GM18507 (cell line): Measurements from ENCODE around the gene C19orf67.
A peak's percentile ranks its signal among the peaks of the same experiment; 100 is the strongest.

Source experiments
- DNase-seq: peaks from one replicate; pipeline ENCODE4 v3.0.0; 2011; ENCODE audit warnings: low read depth; ENCODE audit not compliant: insufficient read length; ENCODE audit errors: extremely low spot score
- FAIRE-seq: peaks from 2 replicates; lab custom pipeline; 2011; peaks lifted over from hg19 to GRCh38; lab: Jason Lieb, UNC

C19orf67 gene

GRCh38 chr19:14089412-14089661, 3.8 kb upstream of the C19orf67 start:
- DNase-seq (no peak), FAIRE-seq (peak; percentile 48)

GRCh38 chr19:14088634-14089411, 3.2 kb upstream of the C19orf67 start:
- FAIRE-seq = peak; percentile 12
- DNase-seq = no peak

GRCh38 chr19:14086098-14086497, 515 bp upstream of the C19orf67 start:
- FAIRE-seq (no peak), DNase-seq (no peak)

GRCh38 chr19:14082675-14082960, 3.0 kb downstream of the C19orf67 start:
- no peak for FAIRE-seq
- DNase-seq = no peak

- FAIRE-seq (peak; percentile 5), DNase-seq (no peak)
Measured at GRCh38 chr19:14081797-14082674, 3.5 kb downstream of the C19orf67 start.

- FAIRE-seq (peak; percentile 99), DNase-seq (peak; percentile 95)
Measured at GRCh38 chr19:14080887-14081796, 4.4 kb downstream of the C19orf67 start.

- no peak for DNase-seq
- no peak for FAIRE-seq
Measured at GRCh38 chr19:14078411-14078810, 7.2 kb downstream of the C19orf67 start.

GRCh38 chr19:14073925-14074838, 11.4 kb downstream of the C19orf67 start:
- FAIRE-seq = no peak
- no peak for DNase-seq

- DNase-seq = peak; percentile 67
- no peak for FAIRE-seq
Measured at GRCh38 chr19:14073261-14073924, 12.2 kb downstream of the C19orf67 start.

GRCh38 chr19:14072535-14073260, 12.9 kb downstream of the C19orf67 start, which contains the start of gene MISP3:
Gene MISP3 (plus strand): TSS chr19:14072786. CDS start chr19:14073310, 524 bp downstream.
- FAIRE-seq = no peak
- no peak for DNase-seq

- no peak for FAIRE-seq
Measured at GRCh38 chr19:14070268-14071050, 15.1 kb downstream of the C19orf67 start.

GRCh38 chr19:14066134-14066533, 19.4 kb downstream of the C19orf67 start:
- FAIRE-seq (no peak), DNase-seq (no peak)

More at GRCh38 chr19:14070268-14071050, 15.1 kb downstream of the C19orf67 start:
- DNase-seq = no peak

GRCh38 chr19:14063105-14063504, 22.5 kb downstream of the C19orf67 start:
- FAIRE-seq = no peak

GRCh38 chr19:14062558-14062855, 23.1 kb downstream of the C19orf67 start:
- no peak for DNase-seq
- FAIRE-seq = no peak

More at GRCh38 chr19:14063105-14063504, 22.5 kb downstream of the C19orf67 start:
- DNase-seq = no peak

GRCh38 chr19:14061751-14062557, 23.6 kb downstream of the C19orf67 start, which contains the start of gene PALM3:
Gene PALM3 (minus strand): TSS chr19:14062076. CDS start chr19:14061980, 96 bp downstream.
- FAIRE-seq = no peak

GRCh38 chr19:14061081-14061749, 24.4 kb downstream of the C19orf67 start:
- no peak for FAIRE-seq
- no peak for DNase-seq

More at GRCh38 chr19:14061751-14062557, 23.6 kb downstream of the C19orf67 start, which contains the start of gene PALM3:
- no peak for DNase-seq
